ENCODE results near the gene TBL3. TPM values are rescaled to one million over a fixed set of nuclear protein-coding genes. Genes with fewer than 3 reads are reported as not detected.
A peak's percentile ranks its signal among the peaks of the same experiment; 100 is the strongest.
"Not testable (repeated sequence)": the region's sequence is repeated elsewhere in the genome, so short reads cannot be mapped to it uniquely, and the experiment has no call there.

Gene TBL3
- total RNA-seq, 1 experiment from 2014 or later: 31.8 TPM

DNA sequence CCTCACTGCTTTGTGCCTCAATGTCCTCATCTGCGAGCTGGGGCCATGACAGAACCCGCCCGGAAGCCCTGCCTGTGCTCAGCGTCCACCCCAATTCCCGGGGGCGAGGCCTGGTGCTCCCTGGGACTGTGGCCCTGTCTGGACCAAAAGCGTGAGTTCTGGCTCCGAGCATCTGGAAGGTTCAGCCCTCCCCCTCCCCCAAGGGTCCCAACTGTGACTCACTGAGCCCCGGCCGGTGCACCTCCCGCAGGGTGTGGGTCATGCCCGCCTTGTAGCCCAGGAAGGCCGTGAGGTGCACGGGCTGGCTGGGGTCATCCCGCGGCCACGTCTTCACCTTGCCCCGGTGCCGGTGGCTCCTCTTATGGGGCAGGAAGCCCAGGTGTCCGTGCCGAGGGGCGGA is 18.1 kb upstream of the TBL3 start:
- no peaks in the 10 kb centered on the region for H3K9me3 ChIP-seq (replicated peaks)
- no peak for DNase-seq
- no peak overlapping the region for H3K4me3 ChIP-seq
- H3K36me3 ChIP-seq: no peaks in the 10 kb centered on the region
- H3K4me1 ChIP-seq: peaks cover 14% of the 10 kb centered on the region
- H3K27me3 ChIP-seq: no peaks in the 10 kb centered on the region
- H3K27ac ChIP-seq: no peak overlapping the region

DNA sequence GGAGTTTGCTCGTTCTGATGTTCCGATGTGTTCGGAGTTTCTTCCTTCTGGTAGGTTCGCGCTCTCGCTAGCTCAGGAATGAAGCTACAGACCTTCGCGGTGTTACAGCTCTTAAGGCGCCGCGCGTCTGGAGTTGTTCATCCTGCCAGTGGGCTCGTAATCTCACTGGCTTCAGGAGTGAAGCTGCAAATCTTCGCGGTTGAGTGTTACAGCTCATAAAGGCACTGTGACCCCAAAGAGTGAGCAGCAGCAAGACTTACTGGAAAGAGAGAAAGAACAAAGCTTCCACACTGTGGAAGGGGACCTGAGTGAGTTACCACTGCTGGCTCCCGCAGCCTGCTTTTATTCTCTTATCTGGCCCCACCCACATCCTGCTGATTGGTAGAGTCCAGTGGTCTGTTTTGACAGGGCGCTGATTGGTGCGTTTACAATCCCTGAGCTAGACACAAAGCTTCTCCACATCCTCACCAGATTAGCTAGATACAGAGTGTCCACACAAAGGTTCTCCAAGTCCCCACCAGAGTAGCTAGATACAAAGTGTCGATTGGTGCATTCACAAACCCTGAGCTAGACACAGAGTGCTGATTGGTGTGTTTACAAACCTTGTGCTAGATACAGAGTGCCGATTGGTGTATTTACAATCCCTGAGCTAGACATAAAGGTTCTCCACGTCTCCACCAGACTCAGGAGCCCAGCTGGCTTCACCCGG is 14.3 kb upstream of the TBL3 start:
- not testable (repeated sequence) for DNase-seq; H3K4me3 ChIP-seq; H3K9me3 ChIP-seq (replicated peaks); H3K27ac ChIP-seq; H3K27me3 ChIP-seq
- Histone ChIP-seq H3K36me3 (peaks cover 11% of the 10 kb centered on the region), H3K4me1 (peaks cover 14% of the 10 kb centered on the region)

GRCh38 chr16:1958143-1958491 is 13.7 kb upstream of the TBL3 start:
- not testable (repeated sequence) for H3K4me3 ChIP-seq; H3K9me3 ChIP-seq (replicated peaks); DNase-seq; H3K27ac ChIP-seq; H3K27me3 ChIP-seq
- Histone ChIP-seq H3K36me3 (peaks cover 16% of the 10 kb centered on the region), H3K4me1 (peaks cover 19% of the 10 kb centered on the region)

- H3K4me1 ChIP-seq: peaks cover 19% of the 10 kb centered on the region
- H3K27me3 ChIP-seq: no peaks in the 10 kb centered on the region
- no peak overlapping the region for H3K27ac ChIP-seq
These were observed 13.1 kb upstream of the TBL3 start for GRCh38 chr16:1958715-1959268.

GRCh38 chr16:1959269-1960039 is 12.4 kb upstream of the TBL3 start, which contains the start of gene NDUFB10:
TSS of gene NDUFB10 (plus strand) at chr16:1959538. CDS start at chr16:1959625, 87 bp downstream.
- peak; percentile 90 to 91 for DNase-seq
- Histone ChIP-seq H3K4me3 (peak within 1 kb of the TSS; percentile 89), H3K27ac (peak within 1 kb of the TSS; percentile 59), H3K9me3 (replicated peaks) (no peaks in the 10 kb centered on the region), H3K27me3 (no peaks in the 10 kb centered on the region), H3K4me1 (peaks cover 12% of the 10 kb centered on the region), H3K36me3 (peaks cover 29% of the 10 kb centered on the region)

More at GRCh38 chr16:1958715-1959268, 13.1 kb upstream of the TBL3 start:
- no peaks in the 10 kb centered on the region for H3K9me3 ChIP-seq (replicated peaks)
- peaks cover 23% of the 10 kb centered on the region for H3K36me3 ChIP-seq
- no peak for DNase-seq
- H3K4me3 ChIP-seq: peak overlapping the region; percentile 89

- peaks cover 5% of the 10 kb centered on the region for H3K4me1 ChIP-seq
- DNase-seq: peak; percentile 49 to 70
- peaks cover 30% of the 10 kb centered on the region for H3K36me3 ChIP-seq
- H3K9me3 ChIP-seq (replicated peaks): no peaks in the 10 kb centered on the region
- H3K27me3 ChIP-seq: no peaks in the 10 kb centered on the region
- no peak overlapping the region for H3K27ac ChIP-seq
- H3K4me3 ChIP-seq: no peak overlapping the region
These were observed 10.9 kb upstream of the TBL3 start for GRCh38 chr16:1960665-1961630.

DNA sequence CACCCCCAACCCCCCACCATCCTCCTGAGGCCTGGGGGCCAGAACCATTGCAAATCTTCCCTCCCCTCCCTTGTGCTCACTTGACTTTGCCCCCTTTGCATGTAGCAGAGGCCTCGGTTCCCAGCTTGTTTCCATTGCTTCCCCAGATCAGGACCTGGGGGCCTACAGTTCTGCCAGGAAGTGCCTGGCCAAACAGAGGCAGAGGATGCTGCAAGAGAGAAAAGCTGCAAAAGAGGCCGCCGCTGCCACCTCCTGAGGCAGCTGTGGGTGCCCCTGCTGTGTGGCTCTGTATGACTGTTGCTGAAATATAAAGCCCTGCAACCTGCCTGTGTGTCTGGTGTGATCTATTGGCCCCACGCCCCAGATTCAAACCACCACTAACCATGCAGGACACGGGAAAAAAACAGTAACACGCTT is 10.2 kb upstream of the TBL3 start:
- Histone ChIP-seq H3K27me3 (no peaks in the 10 kb centered on the region), H3K36me3 (peaks cover 30% of the 10 kb centered on the region), H3K9me3 (replicated peaks) (no peaks in the 10 kb centered on the region), H3K4me1 (peaks cover 5% of the 10 kb centered on the region), H3K27ac (no peak overlapping the region), H3K4me3 (no peak overlapping the region)
- DNase-seq: no peak

DNA sequence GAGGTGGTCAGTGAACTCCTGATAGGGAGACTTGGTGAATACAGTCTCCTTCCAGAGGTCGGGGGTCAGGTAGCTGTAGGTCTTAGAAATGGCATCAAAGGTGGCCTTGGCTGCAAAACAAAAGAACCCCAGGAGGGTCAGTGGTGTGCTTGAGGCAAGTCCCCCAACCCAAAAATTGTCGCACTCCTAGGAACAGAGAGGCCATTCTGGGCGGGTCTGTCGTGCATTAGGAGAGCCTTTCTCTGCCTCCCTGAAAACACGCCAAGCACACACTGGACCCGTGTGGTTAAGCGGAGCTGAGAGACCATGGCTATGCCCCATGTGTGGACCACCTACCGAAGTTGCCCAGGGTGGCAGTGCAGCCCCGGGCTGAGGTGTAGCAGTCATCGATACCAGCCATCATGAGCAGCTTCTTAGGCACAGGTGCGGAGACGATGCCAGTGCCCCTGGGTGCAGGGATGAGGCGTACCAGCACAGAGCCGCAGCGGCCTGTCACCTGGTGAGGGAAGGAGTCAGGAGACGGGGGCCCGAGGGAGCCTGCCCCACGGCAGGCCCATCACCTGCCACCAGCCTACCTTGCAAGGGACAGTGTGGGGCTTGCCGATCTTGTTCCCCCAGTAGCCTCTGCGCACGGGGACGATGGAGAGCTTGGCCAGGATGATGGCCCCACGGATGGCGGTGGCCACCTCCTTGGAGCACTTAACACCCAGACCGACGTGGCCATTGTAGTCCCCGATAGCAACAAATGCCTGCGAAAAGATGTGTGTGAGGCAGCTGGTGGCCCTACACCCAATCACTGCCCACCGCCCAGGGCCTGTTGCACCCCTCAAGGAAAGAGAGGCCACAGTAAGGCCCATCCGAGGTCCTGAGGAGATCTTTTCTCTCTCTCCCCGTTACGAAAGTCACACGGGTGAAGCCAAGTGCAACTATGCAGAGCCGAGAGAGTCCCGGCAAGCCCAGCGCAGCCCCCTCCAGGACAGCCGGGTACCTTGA is 9.4 kb upstream of the TBL3 start:
- not testable (repeated sequence) for H3K9me3 ChIP-seq (replicated peaks); H3K4me1 ChIP-seq; H3K27me3 ChIP-seq; H3K27ac ChIP-seq; DNase-seq
- H3K36me3 ChIP-seq: peaks cover 30% of the 10 kb centered on the region
- peak overlapping the region; percentile 97 for H3K4me3 ChIP-seq

DNA sequence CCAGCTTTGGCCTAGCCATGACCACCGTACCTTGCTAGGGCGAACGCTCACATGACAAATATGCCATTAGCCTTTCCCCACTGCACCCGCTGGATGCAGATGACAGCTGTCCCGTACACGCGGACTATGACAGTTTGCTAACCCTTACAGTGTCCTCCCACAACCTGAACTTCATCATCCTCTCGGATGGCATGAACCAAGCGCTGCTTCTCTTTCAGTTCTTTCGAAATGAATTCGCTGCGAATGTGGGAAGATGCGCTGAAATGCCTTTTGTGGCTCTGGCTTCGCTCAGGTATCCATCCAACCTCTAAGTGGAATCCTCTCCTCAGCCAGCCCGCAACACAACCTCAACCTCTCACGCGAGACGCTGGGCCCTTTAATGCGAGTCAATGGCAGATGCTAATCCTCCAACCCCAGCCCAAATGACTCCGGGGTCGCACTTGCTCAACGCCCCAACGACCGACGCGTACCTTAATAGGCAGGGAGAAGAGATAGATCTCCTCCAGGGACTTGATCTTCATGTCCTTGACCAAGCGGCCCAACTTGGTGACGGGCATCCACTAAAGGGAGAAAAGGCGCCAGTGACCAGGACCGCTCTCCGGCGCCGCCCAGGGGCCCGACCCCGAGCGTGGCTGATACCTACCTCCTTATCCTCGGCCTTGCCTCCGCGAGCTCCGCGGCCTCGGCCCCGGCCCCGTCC is 7.9 kb upstream of the TBL3 start:
- no peaks in the 10 kb centered on the region for H3K9me3 ChIP-seq (replicated peaks)
- H3K4me1 ChIP-seq: peaks cover 5% of the 10 kb centered on the region
- peak overlapping the region; percentile 97 for H3K4me3 ChIP-seq
- H3K27me3 ChIP-seq: no peaks in the 10 kb centered on the region
- H3K27ac ChIP-seq: peak overlapping the region; percentile 92
- peak in 1 of 2 experiments; percentile 41 for DNase-seq
- peaks cover 30% of the 10 kb centered on the region for H3K36me3 ChIP-seq

GRCh38 chr16:1964506-1965395 is 7.1 kb upstream of the TBL3 start, which contains the start of gene RPS2:
TSS of gene RPS2 (minus strand) at chr16:1964826. CDS start at chr16:1964625, 201 bp downstream.
- DNase-seq: peak; percentile 98 to 99
- Histone ChIP-seq H3K36me3 (peaks cover 30% of the 10 kb centered on the region), H3K4me3 (peak within 1 kb of the TSS; percentile 97), H3K27ac (peak within 1 kb of the TSS; percentile 92), H3K27me3 (no peaks in the 10 kb centered on the region), H3K9me3 (replicated peaks) (no peaks in the 10 kb centered on the region), H3K4me1 (peaks cover 5% of the 10 kb centered on the region)

DNA sequence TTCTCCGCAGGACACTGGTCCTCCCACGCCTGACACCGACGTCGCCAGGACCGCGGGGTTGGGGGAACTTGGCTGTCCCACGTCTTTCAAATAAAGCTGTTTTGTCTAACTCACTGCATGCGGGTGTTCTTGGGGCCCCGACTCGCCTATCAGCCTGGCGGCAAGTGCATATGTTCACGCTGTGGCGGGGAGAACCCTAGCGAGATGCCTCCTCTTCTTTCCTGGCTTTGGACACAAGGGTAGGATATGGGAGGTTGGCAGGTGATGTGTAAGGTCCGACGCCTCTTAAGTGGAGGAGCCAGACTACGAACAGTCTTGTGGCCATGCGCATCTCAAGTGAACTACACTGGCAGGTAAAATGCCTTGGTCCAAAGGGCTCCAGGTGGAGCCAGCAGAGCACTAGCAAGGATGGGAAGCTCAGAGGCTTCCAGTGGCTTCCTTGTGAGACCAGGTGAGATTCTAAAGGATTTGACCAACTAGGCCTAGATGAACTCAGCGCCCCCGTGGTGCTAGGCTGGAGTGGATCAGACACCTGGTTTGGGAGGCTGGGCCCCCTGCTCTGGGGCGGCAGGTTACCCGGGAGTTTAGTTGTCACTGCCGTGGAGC is 6.4 kb upstream of the TBL3 start:
- H3K27ac ChIP-seq: peak overlapping the region; percentile 92
- peaks cover 30% of the 10 kb centered on the region for H3K36me3 ChIP-seq
- H3K9me3 ChIP-seq (replicated peaks): no peaks in the 10 kb centered on the region
- peaks cover 5% of the 10 kb centered on the region for H3K4me1 ChIP-seq
- no peaks in the 10 kb centered on the region for H3K27me3 ChIP-seq
- peak overlapping the region; percentile 97 for H3K4me3 ChIP-seq
- DNase-seq: no peak

DNA sequence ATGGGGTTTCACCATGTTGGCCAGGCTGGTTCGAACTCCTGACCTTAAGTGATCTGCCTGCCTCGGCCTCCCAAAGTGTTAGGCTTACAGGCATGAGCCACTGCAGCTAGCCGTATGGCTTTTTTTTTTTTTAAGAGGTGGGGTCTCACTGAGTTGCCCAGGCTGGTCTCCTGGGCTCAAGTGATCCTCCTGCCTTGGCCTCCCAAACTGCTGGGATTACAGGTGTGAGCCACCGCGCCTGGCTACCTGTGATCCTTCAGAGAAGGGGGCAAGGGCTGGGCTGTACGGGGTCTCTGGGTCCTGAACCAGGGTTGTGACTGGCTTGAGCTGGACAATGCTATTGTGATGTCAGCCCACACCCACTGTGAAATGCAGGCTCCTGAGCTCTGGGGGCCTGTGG is 5.4 kb upstream of the TBL3 start, which contains the start of gene RNF151:
Gene RNF151 (plus strand): TSS at position 397 of the 400 bp plus-strand sequence. CDS start 26 bp downstream, outside the sequence.
- Histone ChIP-seq H3K4me3 (peak within 1 kb of the TSS; percentile 97), H3K4me1 (peaks cover 5% of the 10 kb centered on the region), H3K27me3 (no peaks in the 10 kb centered on the region), H3K27ac (no peak within 1 kb of the TSS), H3K36me3 (peaks cover 30% of the 10 kb centered on the region), H3K9me3 (replicated peaks) (no peaks in the 10 kb centered on the region)
- DNase-seq: no peak

Measured in SJCRH30 (cell line).